Neuronal stem cell (in vitro differentiated cells): ENCODE data around the gene LOXL1.

Experiments used
- DNase-seq: peaks from one replicate; pipeline ENCODE4 v3.0.0-alpha.2; 2013; ENCODE audit warnings: low spot score
- H2AFZ ChIP-seq: one replicate; pipeline ENCODE4 v1.6.1; 2013; ENCODE audit warnings: mild to moderate bottlenecking, low read length, inconsistent platforms
- H2AK5ac ChIP-seq: 2 replicates; pipeline ENCODE4 v1.6.1; 2013; ENCODE audit warnings: low read depth, mild to moderate bottlenecking, inconsistent platforms, low read length, moderate library complexity, mixed read lengths
- H2BK120ac ChIP-seq: 2 replicates; pipeline ENCODE4 v1.6.1; 2013; ENCODE audit warnings: low read depth, mild to moderate bottlenecking, inconsistent platforms, low read length, moderate library complexity, mixed read lengths
- H2BK12ac ChIP-seq: one replicate; pipeline ENCODE4 v1.6.1; 2013; ENCODE audit warnings: low read length, inconsistent platforms
- H2BK15ac ChIP-seq: 2 replicates; pipeline ENCODE4 v1.6.1; 2013; ENCODE audit warnings: mild to moderate bottlenecking, low read length, inconsistent platforms, mixed read lengths
- H2BK5ac ChIP-seq: one replicate; pipeline ENCODE4 v1.6.1; 2013; ENCODE audit warnings: inconsistent platforms, mild to moderate bottlenecking, low read length, moderate library complexity
- H3K14ac ChIP-seq: one replicate; pipeline ENCODE4 v1.6.1; 2013; ENCODE audit warnings: low read length, inconsistent platforms
- H3K18ac ChIP-seq: 2 replicates; pipeline ENCODE4 v1.6.1; 2013; ENCODE audit warnings: low read length, inconsistent platforms
- H3K23ac ChIP-seq: 2 replicates; pipeline ENCODE4 v1.6.1; 2013; ENCODE audit warnings: low read depth, mild to moderate bottlenecking, mixed read lengths, low read length, inconsistent platforms; ENCODE audit not compliant: poor library complexity
- H3K27ac ChIP-seq: replicated peaks from 3 replicates; pipeline ENCODE4 v1.5.1; 2013; ENCODE audit warnings: low read length, inconsistent platforms
- H3K27me3 ChIP-seq, 3 experiments: 2 replicates each; pipeline ENCODE4 v1.6.1; 2013; ENCODE audit warnings: low read length in 3 of 3, mild to moderate bottlenecking in 2 of 3, inconsistent platforms in 1 of 3, low read depth in 1 of 3, mixed read lengths in 1 of 3, moderate library complexity in 1 of 3; ENCODE audit not compliant: control insufficient read depth in 3 of 3, insufficient read depth in 3 of 3
- H3K36me3 ChIP-seq, 2 donors: replicated peaks in 1 of 2; 2 replicates each; pipeline ENCODE4 v1.6.1; 2013; ENCODE audit warnings: low read length in 2 of 2; ENCODE audit not compliant: control insufficient read depth in 2 of 2, insufficient read depth in 2 of 2
- H3K4ac ChIP-seq: 2 replicates; pipeline ENCODE4 v1.6.1; 2013; ENCODE audit warnings: inconsistent platforms, mild to moderate bottlenecking, low read length, moderate library complexity
- H3K4me1 ChIP-seq, 2 donors: 1 replicate in 1 of 2; 2 replicates in 1 of 2; pipeline ENCODE4 v1.6.1; 2013; ENCODE audit warnings: low read length in 2 of 2, low read depth in 1 of 2; ENCODE audit not compliant: control insufficient read depth in 2 of 2, insufficient read depth in 1 of 2
- H3K4me2 ChIP-seq: one replicate; pipeline ENCODE4 v1.6.1; 2013; ENCODE audit warnings: mild to moderate bottlenecking, low read length, inconsistent platforms; ENCODE audit not compliant: insufficient read depth, poor library complexity, severe bottlenecking
- H3K4me3 ChIP-seq, 2 donors: 2 replicates each; pipeline ENCODE4 v1.5.1; 2013; ENCODE audit warnings: low read length in 2 of 2, mild to moderate bottlenecking in 2 of 2, inconsistent platforms in 1 of 2, moderate library complexity in 1 of 2
- H3K79me1 ChIP-seq: one replicate; pipeline ENCODE4 v1.6.1; 2013; ENCODE audit warnings: low read depth, mild to moderate bottlenecking, inconsistent platforms, low read length, moderate library complexity
- H3K9ac ChIP-seq: one replicate; pipeline ENCODE4 v1.6.1; 2013; ENCODE audit warnings: mild to moderate bottlenecking, low read depth, low read length, inconsistent platforms; ENCODE audit not compliant: poor library complexity
- H3K9me3 ChIP-seq, 2 donors: replicated peaks in 1 of 2; 2 replicates each; pipeline versions ENCODE3 to v1.6.1; 2013; ENCODE audit warnings: low read length in 2 of 2, mild to moderate bottlenecking in 2 of 2, inconsistent platforms in 1 of 2, low read depth in 1 of 2, mixed read lengths in 1 of 2, moderate library complexity in 1 of 2; ENCODE audit not compliant: control insufficient read depth in 2 of 2, insufficient read depth in 1 of 2
- H4K8ac ChIP-seq: one replicate; pipeline ENCODE4 v1.6.1; 2013; ENCODE audit warnings: low read depth, mild to moderate bottlenecking, inconsistent platforms, low read length, moderate library complexity
- H4K91ac ChIP-seq: one replicate; pipeline ENCODE4 v1.6.1; 2013; ENCODE audit warnings: low read length, low read depth, mild to moderate bottlenecking, inconsistent platforms; ENCODE audit not compliant: poor library complexity
- WGBS, 2 donors: extraction: QIAGEN DNeasy Blood & Tissue Kit; methylation state at CpG; one replicate each; pipeline ENCODE4 v1.1.7; 2013; ENCODE audit warnings: missing lambda C conversion rate in 2 of 2, mixed read lengths in 1 of 2; ENCODE audit not compliant: insufficient read length in 2 of 2, insufficient replicate concordance in 1 of 2; ENCODE audit errors: extremely low coverage in 2 of 2; 5-methylcytosine and 5-hydroxymethylcytosine counted together

The LOXL1 gene

DNA sequence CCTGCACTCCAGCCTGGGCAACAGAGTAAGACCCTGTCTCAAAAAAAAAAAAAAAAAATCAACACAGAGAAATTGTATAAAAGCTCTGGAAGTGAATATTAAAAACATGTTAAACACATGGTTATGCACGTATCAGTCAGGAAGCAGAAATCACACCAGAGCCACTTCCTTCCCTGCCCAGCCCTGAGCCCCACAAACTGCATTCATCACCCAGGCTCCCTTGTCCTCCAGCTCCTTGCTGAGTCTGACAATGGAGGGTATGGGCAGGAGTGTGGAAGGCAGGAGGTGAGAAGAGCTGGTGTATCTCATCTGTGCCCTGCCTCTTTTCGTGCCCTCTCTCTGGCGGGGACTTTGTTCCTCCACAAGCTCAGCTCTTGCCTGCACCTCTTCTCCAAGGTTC, 12.1 kb upstream of the LOXL1 start:
- no peak overlapping the region for H3K4me3 ChIP-seq
- no peak overlapping the region for H3K18ac ChIP-seq
- no peak overlapping the region for H2BK120ac ChIP-seq
- H3K4ac ChIP-seq: peak overlapping the region; percentile 66
- H2AFZ ChIP-seq: no peak overlapping the region
- no peak overlapping the region for H3K9ac ChIP-seq
- peaks cover 0 to 9% (median 0%) of the 10 kb centered on the region in 3 experiments for H3K27me3 ChIP-seq
- peaks cover 4 to 8% of the 10 kb centered on the region in 2 donors for H3K4me1 ChIP-seq
- H3K36me3 ChIP-seq: no peaks in the 10 kb centered on the region
- no peak overlapping the region for H4K8ac ChIP-seq
- no peaks in the 10 kb centered on the region for H3K79me1 ChIP-seq
- DNase-seq: no peak
- peak overlapping the region; percentile 66 for H2AK5ac ChIP-seq
- no peak overlapping the region for H2BK15ac ChIP-seq
- no peak overlapping the region for H3K4me2 ChIP-seq
- peaks cover 5 to 6% of the 10 kb centered on the region in 2 donors for H3K9me3 ChIP-seq
- H2BK5ac ChIP-seq: no peak overlapping the region
- H2BK12ac ChIP-seq: no peak overlapping the region
- H3K23ac ChIP-seq: no peak overlapping the region
- H3K14ac ChIP-seq: no peak overlapping the region
- H3K27ac ChIP-seq: no peak overlapping the region
- no peak overlapping the region for H4K91ac ChIP-seq
- WGBS, 2 donors: no CpG with 5 or more reads among the region's 3 CpGs

DNA sequence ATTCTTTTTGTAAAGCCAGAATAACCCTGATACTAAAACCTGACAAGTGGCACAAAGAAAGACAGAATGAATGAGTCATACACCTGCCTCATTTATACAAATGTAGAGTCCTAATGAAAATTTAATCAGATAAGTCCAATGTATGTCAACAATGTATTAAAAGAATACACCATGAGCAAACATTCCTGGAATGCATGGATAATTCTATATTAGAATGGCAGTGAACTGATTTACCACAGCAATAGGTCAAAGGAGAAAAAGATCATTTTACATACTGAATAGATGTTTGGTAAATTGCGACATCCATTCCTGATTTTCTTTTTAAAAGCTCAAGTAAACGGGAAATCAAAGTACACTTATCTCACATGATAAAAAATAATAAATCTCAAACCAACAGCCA, 11.2 kb upstream of the LOXL1 start:
- Histone ChIP-seq H3K14ac (no peak overlapping the region), H2BK12ac (no peak overlapping the region), H2AFZ (no peak overlapping the region), H4K91ac (no peak overlapping the region), H3K4ac (no peak overlapping the region), H2BK5ac (no peak overlapping the region), H3K18ac (no peak overlapping the region), H3K27me3 (peaks cover 0 to 9% (median 0%) of the 10 kb centered on the region in 3 experiments), H3K27ac (no peak overlapping the region), H3K36me3 (no peaks in the 10 kb centered on the region), H3K4me3 (no peak overlapping the region), H3K4me1 (peaks cover 4 to 8% of the 10 kb centered on the region in 2 donors), H2BK15ac (no peak overlapping the region), H3K79me1 (no peaks in the 10 kb centered on the region), H2BK120ac (no peak overlapping the region), H3K23ac (no peak overlapping the region), H3K4me2 (no peak overlapping the region), H3K9ac (no peak overlapping the region), H3K9me3 (peaks cover 5 to 6% of the 10 kb centered on the region in 2 donors), H4K8ac (no peak overlapping the region), H2AK5ac (no peak overlapping the region)
- WGBS, 2 donors: no CpG with 5 or more reads among the region's 2 CpGs
- no peak for DNase-seq

DNA sequence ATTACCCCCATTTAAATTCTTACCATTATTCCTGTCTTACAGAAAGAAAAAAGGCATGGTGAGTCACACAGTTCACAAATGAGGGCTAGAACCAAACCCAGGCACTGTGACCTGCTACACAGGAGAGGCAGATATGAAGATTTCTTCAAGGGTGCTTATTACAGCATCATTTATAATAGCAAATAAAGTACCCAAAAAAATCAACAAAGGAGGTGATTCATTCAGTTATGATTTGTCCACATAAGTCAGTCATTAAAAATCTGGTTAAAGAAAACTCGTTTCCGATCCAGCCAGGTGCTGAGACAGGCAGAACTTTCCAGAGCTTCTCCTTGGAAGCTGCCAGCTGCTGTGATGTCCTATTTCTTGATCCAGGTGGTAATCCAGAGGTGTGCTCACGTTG, 7.5 kb upstream of the LOXL1 start:
- Histone ChIP-seq H3K27ac (no peak overlapping the region), H2BK12ac (no peak overlapping the region), H3K18ac (no peak overlapping the region), H2BK15ac (no peak overlapping the region), H4K91ac (no peak overlapping the region), H3K36me3 (no peaks in the 10 kb centered on the region), H3K9me3 (peaks cover 5 to 6% of the 10 kb centered on the region in 2 donors), H2AFZ (no peak overlapping the region), H3K4me1 (peaks cover 18 to 19% of the 10 kb centered on the region in 2 donors), H3K23ac (no peak overlapping the region), H3K4me3 (no peak overlapping the region), H4K8ac (no peak overlapping the region), H3K27me3 (no peaks in the 10 kb centered on the region), H3K79me1 (no peaks in the 10 kb centered on the region), H2AK5ac (no peak overlapping the region), H3K4me2 (no peak overlapping the region), H3K4ac (no peak overlapping the region), H2BK120ac (no peak overlapping the region), H3K14ac (no peak overlapping the region), H3K9ac (no peak overlapping the region), H2BK5ac (no peak overlapping the region)
- DNase-seq: no peak
- WGBS, 2 donors: no CpG with 5 or more reads among the region's 3 CpGs

DNA sequence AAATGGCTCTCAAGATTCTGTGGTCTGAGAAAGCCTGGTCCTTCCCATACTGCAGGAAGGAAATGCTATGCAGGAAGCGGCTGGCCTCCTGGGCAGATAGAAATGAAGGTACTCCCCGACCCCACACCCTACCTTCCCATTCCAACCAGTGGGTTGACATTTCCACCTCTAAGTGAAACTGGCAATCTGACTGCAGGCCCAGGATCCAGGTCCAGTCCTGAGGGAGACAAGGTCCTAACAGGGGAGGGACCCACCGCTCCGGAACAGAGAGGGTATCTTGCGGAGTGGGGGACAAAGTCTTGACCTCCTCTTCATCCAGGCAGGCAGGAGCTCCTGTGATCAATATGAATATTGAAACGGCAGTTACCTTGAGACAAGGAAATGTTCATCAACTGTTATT, 6.6 kb upstream of the LOXL1 start:
- H3K18ac ChIP-seq: no peak overlapping the region
- no peak overlapping the region for H2BK5ac ChIP-seq
- no peak overlapping the region for H2AFZ ChIP-seq
- no peak overlapping the region for H3K9ac ChIP-seq
- no peak overlapping the region for H3K4ac ChIP-seq
- no peak overlapping the region for H4K8ac ChIP-seq
- no peak overlapping the region for H3K27ac ChIP-seq
- H2AK5ac ChIP-seq: peak overlapping the region; percentile 3
- H3K9me3 ChIP-seq: peaks cover 5 to 6% of the 10 kb centered on the region in 2 donors
- H3K27me3 ChIP-seq: peaks cover 0 to 4% (median 2%) of the 10 kb centered on the region in 3 experiments
- no CpG with 5 or more reads among the region's 6 CpGs for WGBS, 2 donors
- no peak overlapping the region for H2BK15ac ChIP-seq
- no peak overlapping the region for H2BK120ac ChIP-seq
- H3K4me2 ChIP-seq: no peak overlapping the region
- H2BK12ac ChIP-seq: no peak overlapping the region
- no peak overlapping the region for H4K91ac ChIP-seq
- H3K23ac ChIP-seq: no peak overlapping the region
- H3K79me1 ChIP-seq: no peaks in the 10 kb centered on the region
- no peak for DNase-seq
- H3K36me3 ChIP-seq: no peaks in the 10 kb centered on the region
- H3K4me3 ChIP-seq: no peak overlapping the region
- peaks cover 26 to 28% of the 10 kb centered on the region in 2 donors for H3K4me1 ChIP-seq
- no peak overlapping the region for H3K14ac ChIP-seq
